ENCODE results near the gene SPATA31A3.
"Not testable (repeated sequence)": the region's sequence is repeated elsewhere in the genome, so short reads cannot be mapped to it uniquely, and the experiment has no call there.

The SPATA31A3 gene

GRCh38 chr9:66992450-66992849 is at the start of gene SPATA31A3:
Gene SPATA31A3 (minus strand): TSS chr9:66992550. CDS start chr9:66992521, 29 bp downstream.
- DNase-seq = not testable (repeated sequence)

DNA sequence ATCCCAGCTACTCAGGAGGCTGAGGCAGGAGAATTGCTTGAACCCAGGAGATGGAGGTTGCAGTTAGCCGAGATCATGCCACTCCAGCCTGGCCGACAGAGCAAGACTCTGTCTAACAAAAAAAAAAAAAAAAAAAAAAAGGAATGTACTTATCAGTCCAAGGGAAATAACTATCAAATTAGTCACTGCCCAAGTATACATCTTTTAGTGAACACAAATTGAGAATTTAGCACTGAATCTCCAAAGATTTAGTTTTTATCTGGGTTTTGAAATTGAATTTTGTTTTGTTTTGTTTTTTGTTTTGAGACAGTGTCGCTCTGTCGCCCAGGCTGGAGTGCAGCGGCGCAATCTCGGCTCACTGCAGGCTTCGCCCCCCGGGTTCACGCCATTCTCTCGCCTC is 39.8 kb downstream of the SPATA31A3 start:
- DNase-seq = not testable (repeated sequence)

DNA sequence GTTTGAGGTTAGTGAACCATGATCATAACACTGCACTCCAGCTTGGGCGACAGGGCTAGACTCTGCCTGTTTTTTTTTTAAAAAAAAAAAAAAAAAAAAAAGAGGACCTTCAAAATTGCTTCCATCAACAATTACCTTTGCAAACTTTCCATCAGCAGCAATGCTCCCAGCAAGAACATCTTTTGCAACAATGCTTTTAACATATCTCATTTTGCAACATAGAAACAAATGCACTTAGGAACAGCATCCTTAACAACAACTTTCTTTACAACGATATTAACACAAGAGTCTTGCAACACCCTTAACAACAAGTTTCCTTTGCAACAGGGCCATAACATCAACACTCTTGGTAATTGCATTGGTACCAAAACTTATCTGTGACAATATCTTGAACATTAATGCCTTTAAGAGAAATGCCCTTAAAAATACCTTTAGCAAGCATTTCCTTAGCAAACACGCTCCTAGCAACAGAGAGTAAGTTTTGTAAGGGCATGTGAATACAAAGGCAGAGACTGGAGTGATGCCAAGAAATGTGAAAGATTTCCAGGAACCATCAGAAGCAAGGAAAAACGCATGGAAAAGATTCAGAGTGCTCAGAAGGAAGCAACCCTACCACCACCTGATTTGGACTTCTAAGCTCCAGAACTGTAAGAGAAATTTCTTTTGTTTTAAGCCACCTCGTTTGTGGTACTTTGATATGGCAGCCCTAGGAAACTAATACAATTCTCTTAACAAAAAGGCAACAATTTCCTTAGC is 49.8 kb downstream of the SPATA31A3 start:
- DNase-seq = not testable (repeated sequence)

- DNase-seq = not testable (repeated sequence)
Measured at GRCh38 chr9:66939878-66940830, 52.2 kb downstream of the SPATA31A3 start.

GRCh38 chr9:66938322-66938721 is 54.0 kb downstream of the SPATA31A3 start:
- not testable (repeated sequence) for DNase-seq

DNA sequence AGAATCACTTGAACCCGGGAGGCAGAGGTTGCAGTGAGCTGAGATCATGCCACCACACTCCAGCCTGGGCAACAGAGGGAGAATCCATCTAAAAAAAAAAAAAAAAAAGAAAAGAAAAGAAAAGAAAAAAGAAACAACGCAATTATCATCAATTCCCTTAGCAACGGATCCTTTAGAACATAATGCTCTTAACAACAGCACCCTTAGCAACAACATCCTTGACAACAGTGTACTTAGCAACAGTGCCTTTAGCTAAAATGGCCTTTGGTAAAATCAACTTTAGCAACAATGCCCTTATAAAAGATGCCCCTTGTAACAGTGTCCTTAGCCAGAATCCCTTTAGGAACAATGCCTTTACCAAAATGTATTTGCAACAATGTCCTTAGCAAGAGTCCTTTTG is 54.7 kb downstream of the SPATA31A3 start:
- not testable (repeated sequence) for DNase-seq

Data from hematopoietic multipotent progenitor cell treated with erythropoietin and hydrocortisone succinate and interleukin-3 and kit ligand, for 6 days (in vitro differentiated cells).